HG02798 (cell line): Measurements from ENCODE around the gene HLA-DMB.
"Not testable (repeated sequence)": the region's sequence is repeated elsewhere in the genome, so short reads cannot be mapped to it uniquely, and the experiment has no call there.

Experiments
- ATAC-seq: cut with Tn5 transposase; IDR thresholded peaks from one replicate; pipeline ENCODE4 v1.9.1; 2021; ENCODE audit warnings: mild to moderate bottlenecking; ENCODE audit not compliant: unreplicated experiment, poor library complexity

The HLA-DMB gene

DNA sequence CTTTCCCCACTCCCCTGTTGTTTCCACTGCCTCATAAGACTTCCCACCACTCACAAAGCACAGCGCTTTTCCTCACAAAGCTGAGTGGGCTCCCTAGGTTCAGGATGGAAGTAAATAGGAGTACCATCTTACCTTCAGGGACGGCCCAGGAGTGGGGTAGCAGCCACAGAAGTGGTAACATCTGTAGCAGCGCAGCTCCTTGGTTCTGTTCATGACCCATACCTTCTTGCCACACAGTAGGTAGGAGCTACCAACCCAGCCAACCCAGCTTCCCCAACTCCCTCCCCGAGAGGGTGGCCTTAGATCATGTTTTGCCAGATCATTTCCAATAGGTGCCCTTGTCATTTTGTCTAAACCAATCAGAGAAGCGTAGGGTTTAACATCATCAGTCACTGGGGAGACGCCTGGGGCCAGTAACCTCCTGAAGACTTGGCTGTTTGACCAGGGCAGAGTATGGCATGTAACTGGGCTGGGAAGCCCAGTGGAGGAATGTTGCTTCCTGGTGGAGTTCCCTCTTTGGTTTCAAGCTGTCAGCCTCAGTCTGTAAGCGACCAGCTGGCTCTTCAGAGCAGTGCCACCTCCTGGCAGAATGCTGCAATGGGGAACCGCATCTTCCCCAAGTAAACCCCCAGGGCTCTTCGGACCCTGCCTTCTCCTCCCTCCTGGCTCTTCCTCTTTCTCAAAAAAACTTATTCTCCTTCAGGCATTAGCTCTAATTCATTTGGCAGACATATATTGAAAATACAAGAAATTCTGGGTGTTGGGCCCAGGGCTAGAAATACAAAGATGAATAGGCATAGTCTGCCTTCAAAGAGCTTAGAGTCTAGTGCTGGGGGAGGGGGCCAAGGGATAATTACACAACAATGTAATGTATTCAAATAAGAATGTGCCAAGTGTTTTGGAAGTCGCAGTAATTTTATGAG, 12.2 kb upstream of the HLA-DMB start, which contains the start of gene HLA-DMA:
Gene HLA-DMA (minus strand): TSS at position 281 of the 923 bp plus-strand sequence. CDS start 61 bp downstream, at position 220.
- peak; percentile 87 for ATAC-seq

DNA sequence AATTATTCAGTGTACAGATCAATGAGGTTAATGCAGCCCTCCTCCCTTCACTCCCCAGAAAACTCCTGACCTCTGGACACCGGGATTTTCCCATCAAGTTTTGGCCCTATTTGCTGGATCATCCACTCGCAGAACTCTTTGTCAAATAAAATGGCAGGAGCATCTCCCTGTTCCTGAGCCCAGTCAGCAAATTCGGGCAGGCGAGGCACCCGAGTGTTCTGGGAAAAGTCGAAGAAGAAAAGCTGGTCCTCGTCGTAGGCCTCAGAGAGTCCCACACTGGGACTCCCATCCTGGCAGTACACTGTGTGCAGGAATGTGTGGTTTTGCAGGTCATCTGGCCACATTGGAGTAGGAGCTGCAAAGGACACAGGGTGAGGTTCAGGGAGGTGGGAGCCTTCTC, 9.6 kb upstream of the HLA-DMB start:
- no peak for ATAC-seq

DNA sequence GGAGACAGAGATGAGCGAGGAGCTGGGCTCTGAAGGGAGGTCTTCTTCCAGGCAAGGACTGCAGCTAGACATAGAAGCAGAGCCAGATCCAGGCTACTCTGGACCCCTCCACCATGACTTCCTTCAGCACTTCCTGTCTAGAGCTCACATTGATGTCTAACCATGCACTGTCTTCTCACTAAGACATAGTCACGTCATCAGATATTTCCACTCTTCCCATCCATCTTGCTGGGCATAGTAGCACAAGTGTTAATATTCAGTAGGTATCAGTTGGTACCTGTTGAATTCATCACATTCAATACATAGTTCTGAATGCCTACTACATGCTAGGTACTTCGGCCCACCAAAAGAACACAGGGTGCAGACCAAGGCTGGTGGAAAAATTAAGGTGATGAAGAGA, 9.2 kb upstream of the HLA-DMB start:
- no peak for ATAC-seq

DNA sequence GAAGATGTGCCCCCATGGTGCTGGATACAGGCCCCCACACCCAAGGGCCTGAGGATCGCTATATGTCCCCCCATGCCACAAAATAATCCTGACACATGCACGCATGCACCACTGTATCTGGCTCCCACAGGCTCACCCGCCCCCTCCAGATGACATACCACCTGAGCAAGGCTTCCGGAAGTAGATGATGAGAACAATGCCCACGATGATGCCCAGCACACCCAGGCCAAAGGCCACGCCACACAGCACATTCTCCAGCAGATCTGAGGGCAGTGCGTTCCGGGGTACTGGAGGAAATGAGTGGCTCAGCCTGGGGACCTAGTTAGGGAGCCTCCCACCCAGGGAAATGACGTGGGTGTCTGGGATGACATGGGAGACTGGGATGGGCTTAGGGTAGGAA, 8.3 kb upstream of the HLA-DMB start:
- no peak for ATAC-seq

DNA sequence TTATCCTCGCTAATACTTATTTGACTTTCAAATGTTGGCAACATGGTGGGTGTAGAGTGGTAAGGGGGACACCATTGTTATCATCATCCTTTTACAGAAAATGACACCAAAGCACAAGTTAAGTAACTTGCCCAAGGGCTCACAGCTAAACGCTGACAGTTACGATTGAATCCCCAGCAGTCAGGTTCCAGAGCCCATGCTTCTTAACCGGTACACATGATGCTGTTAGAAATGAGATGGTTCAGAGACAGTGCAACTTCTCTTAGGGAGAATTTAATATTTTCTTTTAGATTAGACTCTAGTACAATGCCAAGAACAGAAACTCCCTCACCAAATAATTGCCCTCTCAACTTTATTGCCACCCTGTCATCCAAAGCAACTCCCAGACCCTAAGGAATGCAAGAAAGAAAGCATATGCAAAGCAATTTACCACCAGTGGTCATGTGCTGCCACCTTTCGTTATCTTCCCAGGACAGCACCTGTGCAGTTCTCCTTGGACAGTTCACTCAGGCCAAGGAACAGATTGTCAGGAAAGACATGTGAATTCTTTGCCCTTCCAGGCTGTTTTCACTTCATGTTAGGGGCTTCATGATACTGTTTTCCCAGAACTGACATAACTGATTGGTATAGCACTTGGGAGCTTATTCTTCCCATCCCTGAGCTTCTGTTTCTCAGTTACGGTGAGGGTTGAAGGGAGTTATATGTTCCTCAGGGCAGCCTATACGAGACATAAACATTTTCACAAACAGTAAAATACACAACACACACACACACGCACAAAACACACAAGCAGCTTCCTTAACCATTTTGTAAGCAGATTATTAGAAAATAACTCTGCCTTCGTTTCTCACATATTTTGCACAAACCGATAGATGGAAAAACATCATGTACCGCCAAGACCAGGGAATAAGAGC, 7.0 kb upstream of the HLA-DMB start:
- ATAC-seq, result no peak

DNA sequence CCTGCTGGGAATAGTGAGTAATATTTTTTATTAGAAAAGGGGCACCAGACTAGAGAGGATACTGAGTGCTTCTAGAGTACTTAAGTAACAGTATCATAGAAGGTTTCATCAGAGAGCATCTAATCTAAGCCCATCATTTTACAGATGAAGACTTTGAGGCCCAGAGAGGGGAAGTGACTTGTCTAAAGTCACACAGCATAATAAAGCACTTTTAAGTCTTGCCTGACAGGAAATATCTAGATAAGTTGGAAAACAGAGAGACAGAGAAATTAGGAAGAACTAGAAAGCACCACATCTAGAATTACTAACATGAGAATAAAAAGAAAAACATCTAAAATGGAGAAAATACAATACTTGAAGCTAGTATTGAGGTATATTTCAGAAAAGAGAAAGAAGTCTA, 6.1 kb upstream of the HLA-DMB start:
- ATAC-seq, result no peak

DNA sequence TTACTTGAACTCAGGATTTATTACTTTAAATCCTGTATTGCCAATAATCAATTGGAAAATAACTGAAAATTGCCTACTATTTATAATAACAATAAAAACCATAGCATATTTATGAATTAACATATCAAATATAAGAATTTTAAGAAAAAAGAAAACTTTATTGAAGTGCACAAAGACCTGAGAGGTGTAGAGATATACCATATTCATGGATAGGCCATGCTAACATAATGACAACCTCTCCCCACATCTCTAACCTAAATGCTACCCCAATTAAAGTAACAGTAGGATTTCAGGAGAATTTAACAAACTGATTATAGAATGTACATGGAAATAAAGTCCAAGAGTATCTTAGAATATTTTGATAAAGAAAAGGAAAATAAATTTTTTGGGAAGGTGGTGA, 5.1 kb upstream of the HLA-DMB start:
- no peak for ATAC-seq

DNA sequence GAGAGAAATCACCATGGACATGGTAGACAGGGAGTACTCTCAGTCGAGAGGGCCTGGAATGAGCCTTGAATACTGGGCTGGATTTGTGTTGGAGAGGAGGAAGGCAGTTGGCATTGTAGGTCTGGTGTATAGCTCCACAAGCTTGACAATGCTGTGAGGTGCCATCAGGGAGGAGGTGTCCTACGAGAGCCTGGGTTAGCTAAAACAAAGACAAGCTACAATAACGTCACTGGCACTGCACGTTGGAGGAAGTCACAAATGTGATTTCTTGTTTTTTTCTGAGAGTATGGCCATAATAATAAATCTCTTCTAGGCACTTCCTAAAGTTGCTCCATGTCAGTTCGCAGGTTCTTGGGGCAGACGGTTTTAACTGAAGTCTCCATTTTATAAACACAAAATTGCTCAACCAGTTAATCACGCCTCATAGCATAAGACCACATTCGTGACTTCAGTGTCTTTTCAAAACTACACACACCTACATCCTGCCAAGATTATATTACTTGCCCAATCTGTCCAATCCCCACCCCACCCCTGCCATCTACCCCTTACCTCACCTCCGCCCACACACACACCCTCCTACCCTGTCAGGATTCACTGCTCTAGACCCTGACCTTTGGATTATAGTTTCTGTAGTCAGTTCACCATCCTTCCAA, 4.4 kb upstream of the HLA-DMB start:
- no peak for ATAC-seq

DNA sequence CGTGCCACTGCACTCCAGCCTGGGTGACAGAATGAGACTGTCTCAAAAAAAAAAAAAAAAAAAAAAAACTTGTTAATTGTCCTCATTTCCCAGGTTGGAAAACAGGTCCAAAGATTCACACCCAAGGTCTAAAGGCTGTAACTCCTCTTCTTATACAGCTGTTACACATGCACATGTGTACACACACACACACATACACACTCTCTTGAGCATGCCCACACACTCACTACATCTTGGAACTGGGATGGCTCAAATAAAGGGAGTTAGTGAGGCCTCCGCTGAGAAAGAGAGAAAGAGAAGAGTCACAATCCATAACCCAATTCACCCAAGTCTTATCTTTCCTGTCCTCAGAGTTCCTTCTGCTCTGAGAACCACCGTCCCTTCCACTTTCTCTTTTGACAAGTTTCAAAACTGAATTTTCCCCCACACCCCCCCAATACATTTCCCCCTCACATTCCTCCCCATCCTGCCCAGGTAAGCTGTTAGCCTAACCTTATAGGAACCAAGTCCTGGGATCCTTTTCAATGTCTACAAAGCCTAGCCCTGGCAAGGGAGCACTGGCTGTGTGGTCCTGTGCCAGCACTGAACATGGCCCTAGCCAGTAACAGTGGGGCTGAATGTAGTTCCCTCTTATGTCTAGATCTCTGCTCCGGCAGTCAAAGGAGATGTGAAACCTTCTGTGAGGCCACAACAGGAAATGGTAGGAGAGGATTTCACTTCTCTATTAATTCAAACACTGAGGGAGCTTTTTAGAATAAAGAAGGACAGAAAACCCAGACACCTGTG, 3.2 kb upstream of the HLA-DMB start:
- ATAC-seq, result peak; percentile 54

DNA sequence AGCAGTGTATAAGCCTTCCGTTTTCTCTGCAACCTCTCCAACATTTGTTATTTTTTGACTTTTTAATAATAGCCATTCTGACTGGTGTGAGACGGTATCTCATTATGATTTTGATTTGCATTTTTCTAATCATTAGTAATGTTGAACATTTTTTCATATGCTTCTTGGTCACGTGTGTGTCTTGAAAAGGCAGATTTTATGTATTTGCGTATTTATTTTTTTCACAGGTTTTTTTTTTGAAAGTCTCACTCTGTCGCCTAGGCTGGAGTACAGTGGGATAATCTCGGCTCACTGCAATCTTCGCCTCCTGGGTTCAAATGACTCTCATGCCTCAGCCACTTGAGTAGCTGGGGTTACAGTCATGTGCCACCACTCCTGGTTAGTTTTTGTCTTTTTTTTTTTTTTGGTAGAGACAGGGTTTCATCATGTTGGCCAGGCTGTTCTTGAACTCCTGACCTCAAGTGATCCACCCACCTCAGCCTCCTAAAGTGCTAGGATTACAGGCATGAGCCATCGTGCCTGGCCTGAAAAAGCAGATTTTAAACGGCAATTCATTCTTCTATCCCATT, 1.8 kb upstream of the HLA-DMB start:
- ATAC-seq, result not testable (repeated sequence)

DNA sequence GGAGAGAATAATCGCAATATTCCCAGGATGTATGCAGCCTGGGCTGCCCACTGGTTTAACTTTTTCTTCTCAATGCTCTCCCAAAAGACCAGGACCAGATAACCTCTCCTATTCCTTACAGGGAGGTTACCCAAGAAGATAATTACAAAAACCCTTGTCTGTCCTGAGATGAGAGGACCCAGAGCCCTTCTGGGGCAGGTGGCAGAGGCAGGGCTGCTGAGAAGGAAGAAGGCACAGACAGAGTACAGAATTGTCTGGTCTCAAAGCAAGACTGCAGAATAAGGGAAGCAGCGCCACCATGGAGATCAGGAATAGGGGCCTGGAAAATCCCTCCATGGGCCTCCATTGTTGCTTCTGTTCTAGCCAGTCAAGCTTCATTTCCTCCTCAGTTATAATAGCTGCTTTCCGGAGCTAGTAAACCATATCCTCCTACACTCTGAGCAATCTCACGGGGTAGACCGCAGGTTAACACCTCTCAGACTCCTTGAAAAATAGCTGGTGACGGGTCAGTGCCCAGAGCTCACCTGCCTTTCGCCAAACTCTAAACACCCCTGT, 463 bp upstream of the HLA-DMB start:
- ATAC-seq, result peak; percentile 53

DNA sequence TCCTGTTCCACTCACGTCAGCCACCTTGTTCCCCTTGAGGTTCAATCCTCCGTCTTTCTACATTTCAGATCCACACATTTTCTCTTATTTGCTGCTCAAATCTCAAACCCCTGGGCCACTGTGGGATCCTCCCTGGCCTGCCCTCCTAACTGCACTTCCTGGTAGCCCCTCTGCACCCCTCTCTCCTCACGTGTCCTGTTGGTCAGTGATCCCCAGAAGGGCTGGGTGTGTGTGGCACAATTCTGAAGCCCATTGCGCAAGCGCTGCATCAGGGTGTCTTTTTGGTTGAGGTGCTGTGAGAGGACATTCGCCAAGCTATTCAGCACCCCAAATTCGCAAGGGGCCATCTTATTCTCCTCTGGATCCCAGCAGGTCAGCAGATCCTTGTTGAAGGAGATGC, 2.3 kb downstream of the HLA-DMB start:
- no peak for ATAC-seq

DNA sequence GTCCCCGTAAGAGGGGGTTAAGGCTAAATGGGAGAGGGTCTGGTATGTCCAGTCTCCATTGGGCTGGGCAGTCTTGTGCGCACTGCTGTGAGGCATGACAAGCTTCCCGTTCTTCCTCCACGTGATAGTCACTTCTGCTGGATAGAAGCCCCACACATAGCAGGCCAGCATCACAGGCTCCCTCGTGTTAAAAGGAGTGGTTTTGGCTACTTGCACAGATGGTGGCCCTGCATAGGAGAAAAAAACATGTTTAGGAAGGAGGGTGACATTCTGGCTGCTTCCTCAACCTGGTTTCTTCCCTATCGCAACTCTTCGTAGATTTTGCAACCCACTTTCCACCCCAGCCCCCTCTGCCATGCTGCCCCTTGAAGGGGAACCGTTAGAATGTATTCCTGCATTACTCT, 3.6 kb downstream of the HLA-DMB start:
- no peak for ATAC-seq

DNA sequence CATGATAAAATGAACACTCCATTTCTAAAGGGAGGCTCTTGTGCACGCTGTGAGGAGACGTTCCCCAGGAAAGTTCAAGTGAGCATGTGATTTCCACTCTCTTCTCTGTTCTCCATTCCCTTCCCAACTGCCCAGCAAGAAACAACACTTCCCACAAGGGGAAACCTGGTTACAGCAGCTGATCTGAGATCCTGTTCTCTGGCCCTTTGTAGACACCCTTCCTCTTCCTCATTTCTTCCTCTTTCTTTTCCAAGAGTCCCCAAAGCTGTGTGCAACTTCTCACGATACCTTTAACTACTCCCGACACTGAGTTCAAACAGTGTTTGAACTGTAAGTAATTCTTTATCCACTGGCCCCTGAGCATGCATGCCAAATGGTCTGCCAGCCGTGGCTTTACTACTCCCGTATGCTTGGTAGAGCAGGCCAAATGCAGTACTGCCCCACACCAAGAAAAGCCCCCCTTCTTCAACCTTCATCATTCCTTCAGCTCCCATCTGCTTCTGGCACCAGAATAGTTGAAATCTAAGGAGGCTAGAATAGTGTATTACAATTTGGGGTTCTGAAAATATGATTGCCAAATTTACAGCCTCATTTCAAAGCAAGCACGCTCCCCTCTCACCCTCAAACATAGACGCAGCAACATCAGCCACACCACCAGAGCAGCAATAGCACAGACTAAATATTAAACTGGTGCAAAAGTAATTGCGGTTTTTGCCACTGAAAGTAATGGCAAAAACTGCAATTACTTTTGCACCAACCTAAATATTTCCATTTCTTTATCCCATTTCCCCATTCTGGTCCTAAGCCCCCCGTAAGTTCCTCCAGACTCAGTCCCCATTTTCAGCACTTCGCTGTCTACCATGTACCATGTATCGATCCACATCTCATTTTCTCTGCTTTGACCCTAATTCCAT, 4.3 kb downstream of the HLA-DMB start:
- ATAC-seq, result no peak

DNA sequence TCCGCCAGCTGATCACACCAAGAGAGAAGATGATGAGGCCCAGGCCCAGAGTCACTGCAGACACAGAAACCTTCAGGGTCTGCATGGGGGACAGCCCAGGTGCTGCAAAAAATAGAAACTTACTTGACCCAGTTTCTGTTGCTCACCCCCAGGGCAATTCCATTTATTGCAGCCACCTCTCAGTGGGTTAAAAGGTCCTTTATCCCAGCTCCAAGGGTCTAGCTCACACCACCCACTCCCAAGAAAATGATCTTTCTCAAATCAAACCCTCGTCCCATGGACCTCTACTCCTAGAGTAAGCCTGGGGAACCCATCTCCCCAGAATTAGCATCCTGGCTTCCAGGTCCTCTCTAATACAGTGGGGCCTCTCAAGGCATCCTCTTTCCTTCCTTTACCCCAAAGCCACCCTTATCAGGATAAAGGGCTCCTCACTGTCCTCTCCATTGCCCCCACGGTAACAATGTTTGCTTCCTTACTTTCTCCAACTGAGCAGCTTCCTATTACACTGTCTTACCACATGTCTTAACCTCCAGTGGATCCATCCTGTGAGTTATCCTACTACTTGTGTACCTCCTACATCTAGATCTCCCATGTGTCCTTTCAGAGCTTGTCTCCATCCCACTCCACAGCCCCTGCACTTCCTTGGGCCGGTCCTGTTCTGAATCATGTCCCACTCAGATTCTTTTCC, 5.1 kb downstream of the HLA-DMB start:
- ATAC-seq, result no peak

DNA sequence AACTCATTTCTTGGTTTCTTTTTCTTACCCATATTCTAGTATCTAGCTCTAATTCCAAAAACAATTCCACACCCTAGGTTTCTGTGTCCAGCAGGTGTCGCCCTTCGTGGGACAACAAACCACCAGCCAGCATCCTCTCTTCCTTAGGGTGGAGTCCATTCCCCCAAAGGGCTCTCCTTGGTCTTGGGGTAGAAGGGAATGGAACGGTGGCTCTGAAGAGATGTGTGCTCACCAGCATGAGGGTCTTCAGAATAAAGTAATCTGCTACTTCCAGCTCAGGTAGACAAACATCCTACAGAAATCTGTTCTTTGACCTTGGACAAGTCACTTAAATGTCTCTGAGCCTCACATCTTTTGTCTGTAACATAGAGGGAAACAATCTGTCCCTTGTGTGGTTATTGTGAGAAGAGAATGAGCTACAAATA, 7.2 kb downstream of the HLA-DMB start:
- ATAC-seq, result no peak

DNA sequence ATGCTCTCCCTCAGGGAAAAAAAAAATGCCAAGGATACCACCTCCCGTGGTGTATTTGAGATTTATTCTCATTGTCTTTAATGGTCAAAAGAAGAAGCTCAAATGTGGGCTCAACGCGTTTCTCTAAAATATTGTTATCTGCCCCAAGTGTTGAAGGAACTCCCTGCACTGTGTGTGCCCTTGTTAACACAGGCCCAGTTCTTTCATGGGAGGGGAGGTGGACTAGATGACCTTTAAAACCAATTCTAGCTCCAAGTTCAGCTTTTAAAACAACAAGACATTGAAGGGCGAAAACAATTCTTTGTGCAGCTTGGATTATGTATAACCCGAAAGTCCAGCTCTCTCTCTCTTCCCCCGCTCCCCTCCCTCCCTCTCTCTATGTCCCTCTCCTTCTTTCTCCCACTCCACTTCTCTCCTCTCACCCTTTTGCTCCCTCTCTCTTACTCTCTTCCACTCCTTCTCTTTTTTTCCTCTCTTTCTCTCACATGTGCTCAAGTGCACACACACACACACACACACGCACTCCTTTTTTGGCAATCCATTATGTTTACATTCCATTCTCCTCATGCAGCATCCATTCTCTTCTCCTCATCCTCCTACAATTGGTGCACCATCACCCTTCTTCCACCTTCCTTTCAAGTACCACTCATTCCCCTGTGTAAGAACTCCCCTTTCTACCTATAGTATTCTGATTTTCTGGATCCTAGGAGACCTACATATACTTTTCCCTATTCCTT, 8.5 kb downstream of the HLA-DMB start:
- ATAC-seq, result no peak
